Natural killer cell (primary cell): ENCODE results near the gene EGFR. TPM values are rescaled to one million over a fixed set of nuclear protein-coding genes. Genes with fewer than 3 reads are reported as not detected.

Experiments
- ATAC-seq, 3 donors: fragments of 150-1000 bp in 2 of 3; fragments of 200-7000 bp in 1 of 3; cut with Tn5 transposase; 1 replicate in 1 of 3; 2 replicates in 2 of 3; pipeline ENCODE4 v1.10.0; 2021; ENCODE audit warnings: mild to moderate bottlenecking in 2 of 3, moderate library complexity in 2 of 3
- DNase-seq, 2 donors: peaks; one replicate each; pipeline versions ENCODE4 v3.0.0 to v3.0.0-alpha.2; 2013 to 2021; ENCODE audit warnings: mixed read lengths in 1 of 2
- H3K27ac ChIP-seq: one replicate; pipeline ENCODE4 v1.5.1; 2013; ENCODE audit warnings: mild to moderate bottlenecking, low read length
- H3K27me3 ChIP-seq: one replicate; pipeline ENCODE4 v1.6.1; 2013; ENCODE audit warnings: low read length; ENCODE audit not compliant: control insufficient read depth, insufficient read depth
- H3K36me3 ChIP-seq: one replicate; pipeline ENCODE4 v1.6.1; 2013; ENCODE audit warnings: low read length; ENCODE audit not compliant: control insufficient read depth, insufficient read depth
- H3K4me1 ChIP-seq: one replicate; pipeline ENCODE4 v1.6.1; 2013; ENCODE audit warnings: low read length; ENCODE audit not compliant: control insufficient read depth, insufficient read depth
- H3K4me3 ChIP-seq: one replicate; pipeline ENCODE4 v1.5.1; 2013; ENCODE audit warnings: low read length
- H3K9me3 ChIP-seq: one replicate; pipeline ENCODE4 v1.6.1; 2013; ENCODE audit warnings: low read length; ENCODE audit not compliant: control insufficient read depth, insufficient read depth
- H3K27ac Mint-ChIP-seq, 2 donors: one replicate each; pipeline ENCODE4 v1.8.0; 2022; ENCODE audit warnings: mild to moderate bottlenecking in 2 of 2, mixed read lengths in 2 of 2, moderate library complexity in 1 of 2
- H3K27me3 Mint-ChIP-seq, 2 donors: one replicate each; pipeline ENCODE4 v1.8.0; 2022; ENCODE audit warnings: low read depth in 2 of 2, mixed read lengths in 2 of 2
- H3K36me3 Mint-ChIP-seq: one replicate; pipeline ENCODE4 v1.8.0; 2022; ENCODE audit warnings: mixed read lengths
- H3K4me1 Mint-ChIP-seq, 2 donors: one replicate each; pipeline ENCODE4 v1.8.0; 2022; ENCODE audit warnings: mixed read lengths in 2 of 2
- H3K4me3 Mint-ChIP-seq: one replicate; pipeline ENCODE4 v1.8.0; 2022; ENCODE audit warnings: mild to moderate bottlenecking, moderate library complexity, mixed read lengths
- H3K9me3 Mint-ChIP-seq, 2 donors: one replicate each; pipeline ENCODE4 v1.8.0; 2022; ENCODE audit warnings: mixed read lengths in 2 of 2
- WGBS: methylation state at CpG from one replicate; pipeline ENCODE4 v1.1.7; 2013; ENCODE audit warnings: missing lambda C conversion rate; ENCODE audit not compliant: insufficient coverage; 5-methylcytosine and 5-hydroxymethylcytosine counted together
- intact Hi-C: fragments of 100-400 bp; cut with micrococcal nuclease; formaldehyde crosslinking; loops from one replicate; pipeline ENCODE4 v1.14.2; 2022
- total RNA-seq, 4 donors: library from RNA; stranded (reverse); fragments of 120-200 nt in 1 of 4; gene quantifications; one replicate each; pipeline versions ENCODE4 v1.2.3 to v1.2.4, GENCODE V29; 2013 to 2022
- TF ChIP-seq, protein P1 (sequence below): fragments of 200-600 bp; IDR thresholded peaks from one replicate; pipeline ENCODE4 v1.8.0; 2022; ENCODE audit warnings: antibody characterized with exemption

The EGFR gene
- total RNA-seq, 3 donors from 2014 or later (not counting 1 experiment from before 2014, with no cell fraction given) = not detected

DNA sequence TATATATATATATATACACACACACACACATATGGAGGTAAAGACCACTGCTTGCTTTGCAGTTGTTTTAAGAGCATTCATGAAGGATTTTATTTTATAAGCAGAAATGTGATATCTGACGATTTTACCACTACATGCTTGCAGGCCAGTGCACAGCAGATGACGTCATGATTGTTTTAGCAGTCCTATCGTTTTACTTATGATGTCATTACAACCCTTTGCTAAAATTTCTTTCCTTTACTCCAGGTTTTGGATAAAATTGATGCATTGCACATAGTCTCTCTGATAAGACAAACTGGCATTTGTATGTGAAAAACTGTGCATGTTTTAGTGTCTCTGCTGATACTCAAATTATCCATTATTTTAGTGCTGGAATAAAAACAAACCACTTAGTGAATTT lies 9.2 kb downstream of the EGFR start:
- Mint-ChIP-seq H3K36me3 (no peaks in the 10 kb centered on the region), H3K27me3 (peaks cover 6 to 11% of the 10 kb centered on the region in 2 donors), H3K27ac (no peak overlapping the region), H3K4me3 (no peak overlapping the region), H3K9me3 (peaks cover 0 to 4% of the 10 kb centered on the region in 2 donors), H3K4me1 (no peaks in the 10 kb centered on the region)
- ATAC-seq (no peak), DNase-seq (no peak)
- Histone ChIP-seq H3K4me3 (no peak overlapping the region), H3K4me1 (no peaks in the 10 kb centered on the region), H3K9me3 (no peaks in the 10 kb centered on the region), H3K27me3 (no peaks in the 10 kb centered on the region), H3K36me3 (no peaks in the 10 kb centered on the region), H3K27ac (no peak overlapping the region)
- 84% methylated on average over 3 of the region's 3 CpGs for WGBS
- intact Hi-C loops = no loop called here
- TF ChIP-seq, protein P1, sequence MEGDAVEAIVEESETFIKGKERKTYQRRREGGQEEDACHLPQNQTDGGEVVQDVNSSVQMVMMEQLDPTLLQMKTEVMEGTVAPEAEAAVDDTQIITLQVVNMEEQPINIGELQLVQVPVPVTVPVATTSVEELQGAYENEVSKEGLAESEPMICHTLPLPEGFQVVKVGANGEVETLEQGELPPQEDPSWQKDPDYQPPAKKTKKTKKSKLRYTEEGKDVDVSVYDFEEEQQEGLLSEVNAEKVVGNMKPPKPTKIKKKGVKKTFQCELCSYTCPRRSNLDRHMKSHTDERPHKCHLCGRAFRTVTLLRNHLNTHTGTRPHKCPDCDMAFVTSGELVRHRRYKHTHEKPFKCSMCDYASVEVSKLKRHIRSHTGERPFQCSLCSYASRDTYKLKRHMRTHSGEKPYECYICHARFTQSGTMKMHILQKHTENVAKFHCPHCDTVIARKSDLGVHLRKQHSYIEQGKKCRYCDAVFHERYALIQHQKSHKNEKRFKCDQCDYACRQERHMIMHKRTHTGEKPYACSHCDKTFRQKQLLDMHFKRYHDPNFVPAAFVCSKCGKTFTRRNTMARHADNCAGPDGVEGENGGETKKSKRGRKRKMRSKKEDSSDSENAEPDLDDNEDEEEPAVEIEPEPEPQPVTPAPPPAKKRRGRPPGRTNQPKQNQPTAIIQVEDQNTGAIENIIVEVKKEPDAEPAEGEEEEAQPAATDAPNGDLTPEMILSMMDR = no peak

DNA sequence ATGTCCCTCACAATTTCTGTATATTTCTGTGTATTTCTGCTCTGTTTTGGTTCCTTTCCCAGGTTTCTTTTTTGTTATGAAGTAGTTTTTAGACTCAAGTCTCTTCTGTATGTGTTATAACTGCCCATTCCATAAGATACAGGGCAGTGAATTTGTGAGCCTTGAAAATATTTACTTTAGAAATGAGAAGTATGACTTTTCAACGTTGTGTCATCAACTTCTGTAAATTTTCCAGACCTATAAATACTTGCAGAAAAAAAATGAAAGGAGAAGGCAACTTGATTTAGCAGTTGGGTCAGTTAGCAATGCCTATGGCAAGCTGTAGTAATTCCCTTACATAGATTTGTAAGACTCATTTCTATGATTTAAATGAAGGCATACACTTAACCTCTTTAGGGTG lies 11.5 kb downstream of the EGFR start:
- Mint-ChIP-seq H3K4me1 (no peaks in the 10 kb centered on the region), H3K9me3 (no peaks in the 10 kb centered on the region), H3K4me3 (no peak overlapping the region), H3K27me3 (peaks cover 0 to under 1% of the 10 kb centered on the region in 2 donors), H3K27ac (no peak overlapping the region), H3K36me3 (no peaks in the 10 kb centered on the region)
- Histone ChIP-seq H3K27ac (no peak overlapping the region), H3K36me3 (no peaks in the 10 kb centered on the region), H3K4me1 (no peaks in the 10 kb centered on the region), H3K9me3 (no peaks in the 10 kb centered on the region), H3K27me3 (no peaks in the 10 kb centered on the region), H3K4me3 (no peak overlapping the region)
- intact Hi-C loops = no loop called here
- DNase-seq (no peak), ATAC-seq (no peak)
- TF ChIP-seq, protein P1 = no peak
- no CpG with 5 or more reads among the region's 1 CpG for WGBS

DNA sequence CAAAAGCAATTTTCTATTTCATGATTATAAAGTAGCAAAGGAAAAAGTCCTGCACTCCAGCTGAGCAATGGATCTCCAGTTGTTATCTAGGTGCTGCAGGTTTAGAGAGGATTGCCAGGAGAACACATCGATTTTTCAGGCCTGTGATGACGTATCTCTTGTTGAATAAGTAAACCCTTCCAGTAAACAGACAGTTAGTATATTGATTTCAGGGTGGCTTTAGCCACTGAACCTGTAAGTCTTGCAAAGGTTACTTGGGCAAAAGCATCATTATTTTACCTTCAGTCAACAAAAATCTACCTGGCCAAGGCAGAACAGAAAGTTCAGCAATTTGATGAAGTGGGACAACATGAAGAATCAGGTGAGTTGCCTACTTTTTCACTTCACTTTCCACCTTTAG lies 12.3 kb downstream of the EGFR start:
- no peaks in the 10 kb centered on the region for H3K9me3 Mint-ChIP-seq
- no peak for ATAC-seq

More for the DNA sequence above, 12.3 kb downstream of the EGFR start:
- H3K4me1 Mint-ChIP-seq = no peaks in the 10 kb centered on the region
- H3K36me3 Mint-ChIP-seq = no peaks in the 10 kb centered on the region
- no peak for DNase-seq
- Histone ChIP-seq H3K4me3 (no peak overlapping the region), H3K9me3 (no peaks in the 10 kb centered on the region), H3K27me3 (no peaks in the 10 kb centered on the region), H3K4me1 (no peaks in the 10 kb centered on the region), H3K27ac (no peak overlapping the region), H3K36me3 (no peaks in the 10 kb centered on the region)
- TF ChIP-seq, protein P1 = no peak
- H3K27ac Mint-ChIP-seq = no peak overlapping the region
- no peak overlapping the region for H3K4me3 Mint-ChIP-seq
- intact Hi-C loops = no loop called here
- peaks cover 0 to 3% of the 10 kb centered on the region in 2 donors for H3K27me3 Mint-ChIP-seq
- WGBS = 50% methylated on average over 2 of the region's 2 CpGs
